Endodermal cell (in vitro differentiated cells): Measurements from ENCODE around the gene PLPPR4. TPM values are rescaled to one million over a fixed set of nuclear protein-coding genes. Genes with fewer than 3 reads are reported as not detected.

Source experiments
- DNase-seq: peaks from one replicate; pipeline ENCODE4 v3.0.0-alpha.2; 2017
- H3K27ac ChIP-seq: 2 replicates; pipeline ENCODE4 v1.5.1; 2013; ENCODE audit warnings: mild to moderate bottlenecking, low read depth, low read length, moderate library complexity
- H3K27me3 ChIP-seq: 2 replicates; pipeline ENCODE4 v1.6.1; 2013; ENCODE audit warnings: mild to moderate bottlenecking, low read length, moderate library complexity; ENCODE audit not compliant: insufficient read depth, control insufficient read depth, poor library complexity, severe bottlenecking
- H3K36me3 ChIP-seq: 2 replicates; pipeline ENCODE4 v1.7.0; 2013; ENCODE audit warnings: mild to moderate bottlenecking, low read length, moderate library complexity; ENCODE audit not compliant: control insufficient read depth, insufficient read depth
- H3K4me1 ChIP-seq: one replicate; pipeline ENCODE4 v1.7.0; 2013; ENCODE audit warnings: low read length; ENCODE audit not compliant: control insufficient read depth, insufficient read depth
- H3K4me3 ChIP-seq: 2 replicates; pipeline ENCODE4 v1.5.1; 2013; ENCODE audit warnings: mild to moderate bottlenecking, low read length, moderate library complexity
- H3K9ac ChIP-seq: 2 replicates; pipeline ENCODE4 v1.6.1; 2013; ENCODE audit warnings: mild to moderate bottlenecking, low read length, moderate library complexity; ENCODE audit not compliant: poor library complexity, severe bottlenecking; ENCODE audit errors: extremely low read depth
- H3K9me3 ChIP-seq: 2 replicates; pipeline ENCODE4 v1.6.1; 2013; ENCODE audit warnings: mild to moderate bottlenecking, low read length, moderate library complexity; ENCODE audit not compliant: control insufficient read depth
- H3K27ac Mint-ChIP-seq: 2 replicates; pipeline ENCODE4 v1.8.0; 2020; ENCODE audit warnings: mixed read lengths
- H3K27me3 Mint-ChIP-seq: 2 replicates; pipeline ENCODE4 v1.8.0; 2021; ENCODE audit warnings: mild to moderate bottlenecking, mixed read lengths; ENCODE audit not compliant: insufficient read depth
- H3K36me3 Mint-ChIP-seq: 2 replicates; pipeline ENCODE4 v1.8.0; 2020; ENCODE audit warnings: low read depth, mixed read lengths
- H3K4me1 Mint-ChIP-seq: 2 replicates; pipeline ENCODE4 v1.8.0; 2020; ENCODE audit warnings: mixed read lengths
- H3K4me3 Mint-ChIP-seq: 2 replicates; pipeline ENCODE4 v1.8.0; 2020; ENCODE audit warnings: mild to moderate bottlenecking, moderate library complexity, mixed read lengths
- H3K9me3 Mint-ChIP-seq: 2 replicates; pipeline ENCODE4 v1.8.0; 2020; ENCODE audit warnings: mild to moderate bottlenecking, mixed read lengths
- CTCF ChIP-seq: fragments of 200-600 bp; sonication (generic); conservative IDR thresholded peaks from 2 replicates; pipeline ENCODE4 v1.5.0; 2021; ENCODE audit warnings: antibody characterized with exemption, mild to moderate bottlenecking
- WGBS, 2 experiments: methylation state at CpG; one replicate each; pipeline versions ENCODE4 v1.1.5 to v1.1.7; 2013; ENCODE audit warnings: missing lambda C conversion rate in 2 of 2, mixed read lengths in 1 of 2; ENCODE audit not compliant: insufficient coverage in 1 of 2, insufficient read length in 1 of 2; 5-methylcytosine and 5-hydroxymethylcytosine counted together
- total RNA-seq, 2 donors: library from RNA; stranded (reverse); fragmentation: NEBNext Ultra II Directional in 1 of 2; extraction: Animal tissue kit (Norgen Biotek cat#: 25700) in 1 of 2; gene quantifications; 2 replicates in 1 of 2; 3 replicates in 1 of 2; pipeline ENCODE4 v1.2.1, GENCODE V29; 2021

PLPPR4 gene
- total RNA-seq, 2 donors from 2014 or later: 0.20 TPM; not detected in 1

- Histone ChIP-seq H3K9ac (no peak overlapping the region), H3K27ac (no peak overlapping the region), H3K27me3 (no peaks in the 10 kb centered on the region), H3K4me3 (no peak overlapping the region), H3K4me1 (no peaks in the 10 kb centered on the region), H3K9me3 (no peaks in the 10 kb centered on the region), H3K36me3 (no peaks in the 10 kb centered on the region)
- 91 to 95% methylated on average over 3 to 7 of the region's 7 CpGs for WGBS, 2 experiments
- Mint-ChIP-seq H3K27me3 (no peaks in the 10 kb centered on the region), H3K4me1 (no peaks in the 10 kb centered on the region), H3K9me3 (no peaks in the 10 kb centered on the region), H3K4me3 (no peak overlapping the region), H3K36me3 (no peaks in the 10 kb centered on the region), H3K27ac (no peak overlapping the region)
- DNase-seq: no peak
- no peak for TF ChIP-seq CTCF
Observed at GRCh38 chr1:99306056-99306455, 41.8 kb downstream of the PLPPR4 start.

GRCh38 chr1:99306644-99307043, 42.4 kb downstream of the PLPPR4 start:
- Histone ChIP-seq H3K27ac (no peak overlapping the region), H3K4me3 (no peak overlapping the region), H3K9me3 (no peaks in the 10 kb centered on the region), H3K4me1 (no peaks in the 10 kb centered on the region), H3K9ac (no peak overlapping the region), H3K36me3 (no peaks in the 10 kb centered on the region), H3K27me3 (no peaks in the 10 kb centered on the region)
- Mint-ChIP-seq H3K36me3 (no peaks in the 10 kb centered on the region), H3K27ac (no peak overlapping the region), H3K9me3 (no peaks in the 10 kb centered on the region), H3K4me3 (no peak overlapping the region), H3K4me1 (no peaks in the 10 kb centered on the region), H3K27me3 (no peaks in the 10 kb centered on the region)
- 90 to 91% methylated on average over 8 to 15 of the region's 15 CpGs for WGBS, 2 experiments
- DNase-seq: peak; percentile 69
- TF ChIP-seq CTCF: peak; percentile 59

DNA sequence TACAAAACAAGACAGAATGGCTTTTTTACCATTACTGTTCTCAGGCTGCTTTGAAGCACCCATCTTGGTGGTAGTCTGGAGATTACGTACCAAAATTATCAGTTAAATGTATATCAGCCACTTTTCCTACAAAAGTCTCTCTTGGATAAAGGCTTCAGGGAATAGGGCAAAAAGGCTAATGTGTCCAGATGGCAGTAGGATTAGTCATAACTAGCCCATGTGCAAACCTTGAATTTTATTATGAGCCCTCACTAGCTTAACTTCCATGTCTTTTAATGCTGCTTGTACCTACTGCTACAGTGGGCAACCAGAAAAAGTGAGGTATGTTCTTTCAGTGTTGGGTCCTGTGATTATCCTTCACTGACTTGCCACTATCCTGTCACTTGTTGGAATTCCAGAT, 51.0 kb downstream of the PLPPR4 start:
- H3K36me3 ChIP-seq: no peaks in the 10 kb centered on the region
- no peaks in the 10 kb centered on the region for H3K4me1 Mint-ChIP-seq
- H3K9me3 ChIP-seq: no peaks in the 10 kb centered on the region
- 91% methylated on average over 1 of the region's 1 CpG; no CpG with 5 or more reads in 1 of the 2 experiments for WGBS, 2 experiments
- no peak for DNase-seq
- no peak for TF ChIP-seq CTCF
- H3K9ac ChIP-seq: no peak overlapping the region
- no peak overlapping the region for H3K4me3 Mint-ChIP-seq
- H3K4me3 ChIP-seq: no peak overlapping the region
- H3K27ac Mint-ChIP-seq: no peak overlapping the region
- no peaks in the 10 kb centered on the region for H3K27me3 ChIP-seq
- H3K27ac ChIP-seq: no peak overlapping the region
- H3K4me1 ChIP-seq: no peaks in the 10 kb centered on the region
- no peaks in the 10 kb centered on the region for H3K9me3 Mint-ChIP-seq
- no peaks in the 10 kb centered on the region for H3K36me3 Mint-ChIP-seq
- no peaks in the 10 kb centered on the region for H3K27me3 Mint-ChIP-seq
